Frontal cortex (tissue), 4 donors: ENCODE data around the gene COMT. TPM values are rescaled to one million over a fixed set of nuclear protein-coding genes. Genes with fewer than 3 reads are reported as not detected.

ENCODE experiments used
- DNase-seq, 2 donors: peaks; one replicate each; pipeline ENCODE4 v3.0.0; 2012; ENCODE audit warnings: low spot score in 2 of 2
- FAIRE-seq: peaks from 2 replicates; lab custom pipeline; 2012; peaks lifted over from hg19 to GRCh38; lab: Jason Lieb, UNC
- total RNA-seq: library from RNA; depleted of rRNA; stranded (reverse); fragments of >200 nt; gene quantifications from one replicate; pipeline ENCODE4 v1.2.3, GENCODE V29; 2014
- donor health status: control.
- donor health status: control.
- donor health status: control.

The COMT gene
- total RNA-seq, 1 donor from 2014 or later: 26.5 TPM

DNA sequence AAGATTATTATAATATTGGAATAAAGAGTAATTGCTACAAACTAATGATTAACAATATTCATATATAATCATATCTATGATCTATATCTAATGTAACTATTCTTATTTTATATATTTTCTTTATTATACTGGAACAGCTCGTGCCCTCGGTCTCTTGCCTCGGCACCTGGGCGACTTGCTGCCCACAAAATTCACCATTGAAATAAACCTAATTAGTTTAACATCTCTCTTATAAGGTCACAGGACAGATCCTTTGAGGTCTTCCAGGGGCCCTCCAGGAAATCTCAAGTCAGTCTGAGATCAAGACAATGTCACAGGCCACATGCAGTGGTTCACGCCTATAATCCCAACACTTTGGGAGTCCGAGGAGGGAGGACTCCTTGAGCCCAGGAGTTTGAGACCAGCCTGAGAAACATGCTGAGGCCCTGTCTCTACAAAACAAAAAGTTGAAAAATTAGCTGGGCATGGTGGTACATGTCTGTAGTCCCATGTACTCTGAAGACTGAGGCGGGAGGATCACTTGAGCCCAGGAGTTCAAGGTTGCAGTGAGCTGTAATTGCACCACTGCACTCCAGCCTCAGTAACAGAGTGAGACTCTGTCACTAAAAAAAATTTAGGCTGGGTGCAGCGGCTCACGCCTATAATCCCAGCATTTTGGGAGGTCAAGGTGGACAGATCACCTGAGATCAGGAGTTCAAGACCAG is 6.6 kb downstream of the COMT start:
- DNase-seq (no peak), FAIRE-seq (no peak)

DNA sequence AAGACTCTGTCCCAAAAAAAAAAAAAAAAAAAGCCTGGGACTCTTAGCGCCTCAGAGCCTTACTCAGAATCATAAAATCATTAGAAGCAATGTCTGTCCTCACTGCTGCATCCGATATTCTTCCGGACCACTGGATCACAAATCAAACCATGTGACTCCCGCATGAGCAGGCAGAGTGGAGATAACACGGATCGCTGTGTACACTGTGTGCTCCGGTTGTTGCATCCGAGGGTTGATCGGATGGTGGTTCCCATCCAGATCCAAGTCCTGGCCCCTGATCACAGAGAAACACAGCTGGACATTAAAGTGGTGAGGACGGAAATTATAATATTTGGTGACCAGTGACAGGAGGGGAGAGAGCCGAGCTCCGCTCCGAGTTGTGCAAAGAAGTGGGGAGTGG is 9.8 kb downstream of the COMT start:
- FAIRE-seq (no peak), DNase-seq (no peak)

DNA sequence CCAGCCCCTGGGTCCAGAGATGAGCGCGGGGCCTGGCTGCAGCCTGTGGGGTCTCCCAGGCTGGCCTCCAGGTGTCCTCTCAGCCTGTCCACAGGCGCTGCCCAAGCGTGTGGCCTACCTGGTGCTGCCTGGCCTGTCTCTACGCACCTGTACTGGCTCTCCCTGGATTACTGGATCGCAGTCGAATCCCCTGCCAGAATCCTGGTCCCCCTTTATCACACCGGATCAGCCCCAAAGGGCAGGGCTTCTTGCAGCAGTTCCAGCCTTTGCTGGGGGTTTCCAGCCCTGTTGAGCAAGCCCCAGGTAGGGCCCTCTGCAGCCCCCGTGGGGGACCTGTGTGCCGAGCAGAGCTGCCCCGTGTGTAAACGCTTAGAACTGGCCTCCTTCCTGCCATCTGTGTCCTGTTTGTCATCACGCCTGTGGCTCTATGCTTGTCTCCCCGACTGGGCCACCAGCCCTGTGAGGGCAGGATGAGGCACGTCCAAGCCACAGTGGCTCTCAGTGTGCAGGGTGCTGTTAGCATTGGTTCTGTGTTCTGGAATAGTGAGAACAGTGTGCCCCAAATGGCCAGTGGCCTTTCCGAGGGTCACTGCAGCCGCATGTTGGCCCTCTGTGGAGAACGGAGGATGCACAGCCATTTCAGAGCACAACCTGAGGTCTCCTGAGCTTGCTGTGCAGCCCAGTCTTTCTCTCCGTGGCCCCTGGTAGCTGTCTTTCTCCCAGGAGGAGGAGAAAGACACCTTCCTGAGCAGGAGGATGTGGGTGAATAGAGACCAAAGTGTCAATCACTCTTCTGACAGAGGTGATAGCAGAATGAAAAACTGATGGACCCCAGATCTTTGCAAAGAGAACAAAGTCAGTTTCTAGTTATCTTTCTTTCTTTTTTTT is 13.9 kb downstream of the COMT start:
- DNase-seq: peak in 1 of 2 donors; percentile 5
- FAIRE-seq: no peak

DNA sequence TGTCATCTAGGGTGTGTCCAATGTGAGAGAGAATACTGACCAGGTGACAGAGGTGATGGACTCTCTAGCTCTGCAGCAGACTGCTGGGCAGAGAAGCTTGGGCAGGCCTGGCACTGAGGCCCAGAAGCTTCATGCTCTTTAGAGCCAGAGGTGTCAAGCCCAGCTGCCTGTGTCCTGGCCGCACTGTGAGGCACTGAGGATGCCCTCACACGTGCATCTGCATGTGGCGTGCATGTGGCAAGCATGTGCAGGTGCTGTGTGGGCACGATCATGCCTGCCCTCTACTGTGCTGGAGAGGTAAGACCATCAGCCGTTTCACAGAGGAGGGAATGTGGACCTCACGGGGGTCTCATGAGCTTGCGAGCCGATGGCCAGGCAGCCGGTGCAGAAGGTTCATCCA is 15.9 kb downstream of the COMT start:
- FAIRE-seq: no peak

GRCh38 chr22:19958083-19959042 is 16.8 kb downstream of the COMT start:
- FAIRE-seq (no peak), DNase-seq (no peak)

More for the DNA sequence above, 15.9 kb downstream of the COMT start:
- no peak for DNase-seq

DNA sequence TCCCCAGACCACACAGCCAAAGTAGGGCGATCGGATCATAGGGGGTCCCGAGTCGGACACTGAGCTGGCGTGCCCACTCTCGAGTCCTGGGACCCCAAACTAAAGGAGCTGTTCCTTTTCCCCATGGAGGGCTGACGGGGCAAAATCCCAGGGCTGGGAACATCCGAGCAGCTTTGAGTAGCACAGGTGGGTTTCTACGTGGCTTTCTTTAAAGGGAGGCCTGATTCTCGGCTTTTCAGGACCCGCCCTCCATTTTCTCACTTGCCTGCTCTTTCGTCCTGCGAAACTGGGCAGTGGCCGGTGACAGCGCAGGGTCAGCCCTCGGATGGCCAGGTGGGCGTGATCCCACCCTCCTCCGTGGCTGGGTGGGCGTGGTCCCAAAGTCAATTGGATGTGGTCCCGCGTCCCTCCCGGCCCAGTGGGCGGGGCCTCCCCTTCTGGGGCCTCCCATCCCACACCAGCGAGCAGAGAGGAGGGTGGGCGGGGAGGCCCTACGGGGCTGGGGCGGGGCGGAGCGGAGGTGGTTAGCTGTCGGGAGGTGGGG is 17.5 kb downstream of the COMT start:
- no peak for DNase-seq
- no peak for FAIRE-seq

DNA sequence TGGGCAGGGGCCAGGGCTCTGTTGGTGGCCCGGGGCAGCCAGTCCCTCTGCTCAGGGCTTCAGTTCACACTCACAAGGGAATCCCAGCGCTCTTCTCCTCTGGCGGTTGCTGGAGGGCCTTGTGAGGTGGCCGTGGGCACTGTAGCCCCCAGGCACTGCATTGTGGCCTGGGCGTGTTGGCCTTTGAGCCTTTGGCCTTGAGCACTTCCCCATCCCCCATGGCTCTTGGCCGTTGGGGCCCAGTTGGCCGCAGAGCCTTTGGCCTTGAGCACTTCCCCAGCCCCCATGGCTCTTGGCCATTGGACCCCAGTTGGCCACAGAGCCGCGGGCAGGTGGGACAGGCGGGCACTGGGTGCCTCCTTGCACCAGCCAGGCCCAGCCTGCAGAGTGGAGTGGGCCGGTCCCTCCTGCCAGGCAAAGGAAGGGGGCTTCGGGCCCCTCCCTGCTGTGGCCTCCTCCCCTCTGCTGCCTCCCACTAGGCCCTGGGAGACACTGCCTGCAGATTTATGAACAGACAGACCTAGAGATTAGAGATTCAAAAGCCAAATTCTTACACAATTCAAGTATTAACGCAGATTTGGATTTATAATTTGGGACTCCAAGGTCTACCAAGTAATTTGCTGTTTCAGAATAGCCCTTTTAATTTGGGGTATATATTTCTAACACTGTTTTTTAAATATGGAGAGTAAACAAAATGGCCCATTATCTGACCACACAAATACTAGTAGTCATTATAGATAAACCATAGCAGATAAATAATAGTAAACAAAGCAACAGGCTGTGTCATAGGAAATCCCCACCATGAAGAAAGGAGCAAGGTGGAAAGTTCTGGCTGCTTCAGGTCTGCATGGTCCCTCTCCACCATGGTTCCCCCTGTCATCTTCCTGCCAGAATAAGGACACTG is 18.3 kb downstream of the COMT start:
- DNase-seq (no peak), FAIRE-seq (no peak)

DNA sequence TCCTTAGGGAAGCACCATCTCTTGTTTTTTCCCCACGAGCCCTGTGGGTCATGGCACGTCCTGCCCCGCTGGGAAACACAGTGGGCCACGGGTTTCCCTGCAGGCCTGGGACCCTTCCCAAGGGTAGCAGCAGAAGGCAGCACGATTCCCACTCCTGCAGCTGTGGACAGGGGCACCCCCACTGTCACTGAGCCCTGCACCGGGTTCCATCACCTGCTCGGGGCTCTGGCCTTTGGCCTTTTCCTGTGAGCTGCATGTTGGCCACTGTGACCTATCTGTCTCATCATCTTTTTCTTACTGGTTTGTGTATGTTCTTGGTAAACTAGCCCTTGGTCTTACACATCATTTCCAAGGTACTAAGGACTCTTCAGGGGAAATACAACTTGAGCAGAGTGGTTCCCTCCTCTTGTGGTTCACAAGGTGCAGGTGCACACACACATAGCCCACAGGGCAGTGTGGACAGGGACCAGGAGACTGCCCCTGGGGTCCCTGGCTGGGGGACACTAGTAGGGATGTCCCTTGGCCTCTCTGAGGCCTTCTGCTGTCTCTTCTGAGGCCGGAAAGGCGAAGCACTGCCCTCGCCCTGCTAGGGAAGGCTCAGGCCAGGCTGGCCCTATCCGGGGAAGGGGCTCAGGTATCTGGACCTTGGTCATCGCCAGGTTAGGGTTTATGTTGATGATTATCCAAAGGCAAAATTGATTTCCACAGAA is 19.1 kb downstream of the COMT start:
- FAIRE-seq (no peak), DNase-seq (no peak)

DNA sequence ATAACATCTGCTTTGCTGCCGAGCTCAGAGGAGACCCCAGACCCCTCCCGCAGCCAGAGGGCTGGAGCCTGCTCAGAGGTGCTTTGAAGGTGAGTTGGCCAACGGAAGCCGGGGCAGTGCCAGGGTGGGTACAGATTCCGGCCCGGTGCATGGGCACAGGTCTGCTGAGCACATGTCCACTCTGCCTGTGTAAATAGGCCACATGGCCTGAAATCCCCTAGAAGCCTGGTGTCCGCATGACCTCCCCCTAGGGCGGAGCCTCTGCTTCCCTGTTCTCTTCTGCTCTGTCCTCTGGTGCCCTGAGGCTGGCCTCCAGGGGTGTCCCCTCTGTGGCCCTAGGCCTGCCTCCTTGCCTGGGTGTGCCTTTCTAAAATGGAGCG is 19.6 kb downstream of the COMT start:
- FAIRE-seq (no peak), DNase-seq (no peak)

- DNase-seq (no peak), FAIRE-seq (no peak)
Measured at GRCh38 chr22:19961868-19962245, 20.3 kb downstream of the COMT start.

DNA sequence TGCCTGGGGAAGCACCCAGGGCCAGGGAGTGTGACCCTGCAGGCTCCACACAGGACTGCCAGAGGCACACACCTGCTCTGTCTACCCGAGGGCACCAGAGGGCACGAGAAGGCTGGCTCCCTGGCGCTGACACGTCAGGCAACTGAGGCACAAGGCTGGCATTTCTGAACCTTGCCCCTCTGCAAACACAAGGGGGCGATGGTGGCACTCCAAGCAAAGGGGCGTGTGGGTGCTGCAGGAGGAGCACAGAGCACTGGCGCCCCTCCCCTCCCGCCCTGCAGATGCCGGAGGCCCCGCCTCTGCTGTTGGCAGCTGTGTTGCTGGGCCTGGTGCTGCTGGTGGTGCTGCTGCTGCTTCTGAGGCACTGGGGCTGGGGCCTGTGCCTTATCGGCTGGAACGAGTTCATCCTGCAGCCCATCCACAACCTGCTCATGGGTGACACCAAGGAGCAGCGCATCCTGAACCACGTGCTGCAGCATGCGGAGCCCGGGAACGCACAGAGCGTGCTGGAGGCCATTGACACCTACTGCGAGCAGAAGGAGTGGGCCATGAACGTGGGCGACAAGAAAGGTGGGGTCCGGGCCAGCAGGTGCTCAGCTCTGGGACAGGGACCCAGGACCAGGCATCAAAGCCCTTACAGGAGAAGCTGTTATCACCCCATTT is 20.8 kb downstream of the COMT start:
- DNase-seq (peak; percentile 71 to 80), FAIRE-seq (no peak)

- FAIRE-seq: no peak
- no peak for DNase-seq
Measured at GRCh38 chr22:19962909-19963806, 21.6 kb downstream of the COMT start.

- no peak for DNase-seq
- no peak for FAIRE-seq
Measured at GRCh38 chr22:19963863-19964642, 22.5 kb downstream of the COMT start.

DNA sequence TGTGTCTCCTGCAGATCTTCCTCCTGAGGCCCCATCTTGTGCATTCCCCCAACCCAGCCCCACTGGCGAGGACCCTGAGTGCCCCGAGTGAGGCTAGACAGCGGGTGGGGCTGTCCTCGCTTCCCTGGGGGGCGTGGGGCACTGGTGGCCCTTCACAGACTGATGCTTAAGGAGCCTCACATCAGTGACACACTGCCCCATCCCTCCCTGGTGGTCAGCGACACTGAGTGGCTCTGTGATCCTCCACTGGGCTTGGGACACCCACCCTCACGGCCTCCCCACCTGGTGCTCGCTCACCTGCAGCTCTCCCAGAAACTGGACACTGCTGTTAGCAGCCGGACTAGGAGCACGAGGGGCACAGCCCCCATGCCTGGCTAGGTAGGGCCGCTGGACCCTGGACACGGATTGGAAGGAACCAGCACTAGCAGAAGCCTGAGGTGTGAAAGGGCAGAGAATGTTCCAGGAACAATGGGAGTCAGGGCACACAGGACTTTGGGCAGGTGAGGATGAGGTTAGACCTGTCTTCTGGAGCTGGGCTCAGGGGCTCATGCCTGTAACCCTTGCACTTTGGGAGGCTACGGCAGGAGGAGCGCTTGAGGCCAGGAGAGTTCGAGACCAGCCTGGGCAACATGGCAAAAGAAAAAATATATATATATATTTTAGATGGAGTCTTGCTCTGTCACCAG is 23.3 kb downstream of the COMT start:
- DNase-seq (no peak), FAIRE-seq (no peak)
